Measurements from ENCODE around the gene PMFBP1. TPM values are rescaled to one million over a fixed set of nuclear protein-coding genes. Genes with fewer than 3 reads are reported as not detected.

Gene PMFBP1
- polyA plus RNA-seq, 1 donor from 2014 or later, result 1.0 TPM

- Histone ChIP-seq H3K9me2 (ENCODE audit: insufficient read depth, low read length) (no peaks in the 10 kb centered on the region), H3K9ac (ENCODE audit: low read length) (peak overlapping the region; percentile 88), H3K27ac (ENCODE audit: low read length) (peak overlapping the region; percentile 100), H3K9me3 (ENCODE audit: low read length) (no peaks in the 10 kb centered on the region), H3K27me3 (ENCODE audit: insufficient read depth, low read depth, low read length) (no peaks in the 10 kb centered on the region), H3F3A (ENCODE audit: insufficient read depth, low read length, poor library complexity, severe bottlenecking) (peaks cover 25% of the 10 kb centered on the region), H3K4me2 (ENCODE audit: low read length) (peak overlapping the region; percentile 81), H3K4me3 (ENCODE audit: low read length) (peak overlapping the region; percentile 52), H3K79me2 (replicated peaks; ENCODE audit: insufficient read depth, low read length) (peaks cover 4% of the 10 kb centered on the region), H4K20me1 (ENCODE audit: insufficient read depth) (no peaks in the 10 kb centered on the region), H3K36me3 (ENCODE audit: insufficient read depth, low read length) (no peaks in the 10 kb centered on the region), H2AFZ (ENCODE audit: low read depth, low read length) (no peak overlapping the region)
- TF ChIP-seq EZH2 (IDR thresholded peaks at IDR 0.05; ENCODE audit: borderline replicate concordance, insufficient read depth, low read length, poor library complexity, severe bottlenecking) (no peak), REST (IDR thresholded peaks at IDR 0.05; ENCODE audit: borderline replicate concordance) (peak; percentile 96), TAF1 (IDR thresholded peaks at IDR 0.05; ENCODE audit: low read depth) (peak; percentile 42), EP300 (conservative IDR thresholded peaks at IDR 0.05; ENCODE audit: poor library complexity, severe bottlenecking) (peak; percentile 85), POLR2AphosphoS5 (IDR thresholded peaks at IDR 0.05) (peak; percentile 85), SMC3 (conservative IDR thresholded peaks at IDR 0.05; ENCODE audit: poor library complexity) (peak; percentile 51), CTCF (IDR thresholded peaks at IDR 0.05; ENCODE audit: poor library complexity, severe bottlenecking) (no peak), MXI1 (conservative IDR thresholded peaks at IDR 0.05; ENCODE audit: poor library complexity, severe bottlenecking) (peak; percentile 51)
Measured at GRCh38 chr16:72198021-72198711, 26.2 kb upstream of the PMFBP1 start.

- Histone ChIP-seq H3K4me3 (ENCODE audit: low read length) (peak overlapping the region; percentile 52), H3K27ac (ENCODE audit: low read length) (peak overlapping the region; percentile 100), H3K36me3 (ENCODE audit: insufficient read depth, low read length) (no peaks in the 10 kb centered on the region), H3K79me2 (replicated peaks; ENCODE audit: insufficient read depth, low read length) (peaks cover 4% of the 10 kb centered on the region), H2AFZ (ENCODE audit: low read depth, low read length) (no peak overlapping the region), H3K27me3 (ENCODE audit: insufficient read depth, low read depth, low read length) (no peaks in the 10 kb centered on the region), H3K9ac (ENCODE audit: low read length) (peak overlapping the region; percentile 88), H3K9me2 (ENCODE audit: insufficient read depth, low read length) (no peaks in the 10 kb centered on the region), H3K4me2 (ENCODE audit: low read length) (peak overlapping the region; percentile 75), H4K20me1 (ENCODE audit: insufficient read depth) (no peaks in the 10 kb centered on the region), H3K9me3 (ENCODE audit: low read length) (no peaks in the 10 kb centered on the region), H3F3A (ENCODE audit: insufficient read depth, low read length, poor library complexity, severe bottlenecking) (peaks cover 25% of the 10 kb centered on the region)
- TF ChIP-seq RAD21 (conservative IDR thresholded peaks at IDR 0.05) (no peak), EZH2 (IDR thresholded peaks at IDR 0.05; ENCODE audit: borderline replicate concordance, insufficient read depth, low read length, poor library complexity, severe bottlenecking) (no peak), SMC3 (conservative IDR thresholded peaks at IDR 0.05; ENCODE audit: poor library complexity) (no peak), TAF1 (IDR thresholded peaks at IDR 0.05; ENCODE audit: low read depth) (no peak), REST (IDR thresholded peaks at IDR 0.05; ENCODE audit: borderline replicate concordance) (no peak), POLR2AphosphoS5 (IDR thresholded peaks at IDR 0.05) (no peak), CTCF (IDR thresholded peaks at IDR 0.05; ENCODE audit: poor library complexity, severe bottlenecking) (no peak), EP300 (conservative IDR thresholded peaks at IDR 0.05; ENCODE audit: poor library complexity, severe bottlenecking) (no peak), MXI1 (conservative IDR thresholded peaks at IDR 0.05; ENCODE audit: poor library complexity, severe bottlenecking) (no peak)
Measured at GRCh38 chr16:72197545-72197944, 25.6 kb upstream of the PMFBP1 start.
